Neural cell (in vitro differentiated cells): ENCODE data around the gene NCAPH2. TPM values are rescaled to one million over a fixed set of nuclear protein-coding genes. Genes with fewer than 3 reads are reported as not detected.

Source experiments
- H2AFZ ChIP-seq: fragments of 200-600, 300-800 bp; sonication (generic), shearing (Covaris generic); 2 replicates; pipeline ENCODE4 v1.6.0; 2014; ENCODE audit warnings: low read depth, mild to moderate bottlenecking, antibody characterized with exemption, low read length, moderate library complexity
- H3F3A ChIP-seq: fragments of 200-600 bp; shearing (Covaris generic); 2 replicates; pipeline ENCODE4 v1.6.1; 2016; ENCODE audit warnings: mild to moderate bottlenecking, moderate library complexity, mixed read lengths, antibody characterized with exemption, low read length; ENCODE audit not compliant: insufficient read depth, poor library complexity, severe bottlenecking
- H3K27ac ChIP-seq: fragments of 200-600, 300-800 bp; sonication (generic), shearing (Covaris generic); 2 replicates; pipeline ENCODE4 v1.5.1; 2014; ENCODE audit warnings: mild to moderate bottlenecking, low read length, moderate library complexity
- H3K27me3 ChIP-seq: fragments of 300-800, 200-600 bp; sonication (generic), shearing (Covaris generic); 2 replicates; pipeline ENCODE4 v1.6.0; 2014; ENCODE audit warnings: mild to moderate bottlenecking, low read depth, low read length, moderate library complexity; ENCODE audit not compliant: insufficient read depth
- H3K36me3 ChIP-seq: fragments of 300-800, 200-600 bp; sonication (generic), shearing (Covaris generic); 2 replicates; pipeline ENCODE4 v1.5.1; 2014; ENCODE audit warnings: mild to moderate bottlenecking, antibody characterized with exemption, low read length, moderate library complexity; ENCODE audit not compliant: insufficient read depth
- H3K4me2 ChIP-seq: fragments of 300-800, 200-600 bp; sonication (generic), shearing (Covaris generic); 2 replicates; pipeline ENCODE4 v1.6.0; 2014; ENCODE audit warnings: mild to moderate bottlenecking, low read length
- H3K4me3 ChIP-seq: fragments of 300-800, 200-600 bp; sonication (generic), shearing (Covaris generic); 2 replicates; pipeline ENCODE4 v1.5.1; 2014; ENCODE audit warnings: mild to moderate bottlenecking, low read length, moderate library complexity
- H3K79me2 ChIP-seq: fragments of 200-600 bp; shearing (Covaris generic); replicated peaks from 2 replicates; pipeline ENCODE4 v1.6.0; 2014; ENCODE audit warnings: mild to moderate bottlenecking, low read length, moderate library complexity; ENCODE audit not compliant: insufficient read depth
- H3K9ac ChIP-seq: fragments of 300-800, 200-600 bp; sonication (generic), shearing (Covaris generic); 2 replicates; pipeline ENCODE4 v1.6.1; 2016; ENCODE audit warnings: mild to moderate bottlenecking, low read length, mixed read lengths
- H3K9me2 ChIP-seq: fragments of 200-600 bp; shearing (Covaris generic); 2 replicates; pipeline ENCODE4 v1.6.1; 2016; ENCODE audit warnings: mild to moderate bottlenecking, low read length, mixed read lengths; ENCODE audit not compliant: insufficient read depth
- H3K9me3 ChIP-seq: fragments of 200-600, 300-800 bp; sonication (generic), shearing (Covaris generic); 2 replicates; pipeline ENCODE4 v1.6.1; 2016; ENCODE audit warnings: mild to moderate bottlenecking, mixed run types, low read length, moderate library complexity, mixed read lengths
- H4K20me1 ChIP-seq: fragments of 200-600 bp; shearing (Covaris generic); 2 replicates; pipeline ENCODE4 v1.6.1; 2016; ENCODE audit warnings: mild to moderate bottlenecking, mixed run types; ENCODE audit not compliant: insufficient read depth
- CTCF ChIP-seq: fragments of 450-650 bp; IDR thresholded peaks from 2 replicates; pipeline ENCODE4 v1.5.1; 2014; ENCODE audit warnings: antibody characterized with exemption, mild to moderate bottlenecking, moderate library complexity; ENCODE audit not compliant: poor library complexity, severe bottlenecking
- EP300 ChIP-seq: fragments of 450-650 bp; conservative IDR thresholded peaks from 2 replicates; pipeline ENCODE4 v1.6.1; 2014; ENCODE audit warnings: antibody characterized with exemption, mild to moderate bottlenecking, moderate library complexity; ENCODE audit not compliant: poor library complexity, severe bottlenecking
- EZH2 ChIP-seq: fragments of 200-600, 300-800 bp; shearing (Covaris generic), sonication (generic); IDR thresholded peaks from 2 replicates; pipeline ENCODE4 v1.6.1; 2014; ENCODE audit warnings: antibody characterized with exemption, low read length, borderline replicate concordance, mild to moderate bottlenecking; ENCODE audit not compliant: insufficient read depth, poor library complexity, severe bottlenecking
- MXI1 ChIP-seq: fragments of 450-650 bp; conservative IDR thresholded peaks from 2 replicates; pipeline ENCODE4 v1.6.1; 2014; ENCODE audit warnings: antibody characterized with exemption, mild to moderate bottlenecking; ENCODE audit not compliant: poor library complexity, severe bottlenecking
- POLR2AphosphoS5 ChIP-seq: IDR thresholded peaks from 2 replicates; pipeline ENCODE4 v1.6.1; 2012
- RAD21 ChIP-seq: fragments of 450-650 bp; conservative IDR thresholded peaks from 2 replicates; pipeline ENCODE4 v1.6.1; 2014; ENCODE audit warnings: antibody characterized with exemption, mild to moderate bottlenecking, moderate library complexity
- REST ChIP-seq: IDR thresholded peaks from 2 replicates; pipeline ENCODE4 v1.6.1; 2012; ENCODE audit warnings: borderline replicate concordance
- SMC3 ChIP-seq: fragments of 450-650 bp; conservative IDR thresholded peaks from 2 replicates; pipeline ENCODE4 v1.6.1; 2014; ENCODE audit warnings: antibody characterized with exemption, mild to moderate bottlenecking, moderate library complexity; ENCODE audit not compliant: poor library complexity
- TAF1 ChIP-seq: IDR thresholded peaks from 2 replicates; pipeline ENCODE4 v1.6.1; 2012; ENCODE audit warnings: low read depth
- polyA plus RNA-seq: library from polyadenylated mRNA; depleted of rRNA; stranded (reverse); fragments of >200 nt; gene quantifications from 2 replicates; pipeline ENCODE4 v1.2.3, GENCODE V29; 2014

Gene NCAPH2
- polyA plus RNA-seq, 1 donor from 2014 or later = 81.1 TPM

GRCh38 chr22:50569896-50570535, 62.0 kb downstream of the NCAPH2 start:
- TF ChIP-seq POLR2AphosphoS5 (no peak), MXI1 (no peak), EP300 (no peak), REST (no peak), CTCF (no peak), SMC3 (no peak), RAD21 (no peak), EZH2 (no peak), TAF1 (no peak)
- no peaks in the 10 kb centered on the region for H3K27me3 ChIP-seq
- no peaks in the 10 kb centered on the region for H3K9me3 ChIP-seq
- H4K20me1 ChIP-seq = no peaks in the 10 kb centered on the region
- peaks cover 4% of the 10 kb centered on the region for H3K36me3 ChIP-seq
- H3K9ac ChIP-seq = no peak overlapping the region
- no peak overlapping the region for H2AFZ ChIP-seq
- no peak overlapping the region for H3K4me2 ChIP-seq
- no peaks in the 10 kb centered on the region for H3F3A ChIP-seq
- H3K4me3 ChIP-seq = no peak overlapping the region
- H3K27ac ChIP-seq = no peak overlapping the region
- no peaks in the 10 kb centered on the region for H3K79me2 ChIP-seq
- no peaks in the 10 kb centered on the region for H3K9me2 ChIP-seq

- H3K79me2 ChIP-seq = no peaks in the 10 kb centered on the region
- no peaks in the 10 kb centered on the region for H3K9me3 ChIP-seq
- H3K36me3 ChIP-seq = peaks cover 4% of the 10 kb centered on the region
- no peaks in the 10 kb centered on the region for H3K27me3 ChIP-seq
- H3K27ac ChIP-seq = no peak overlapping the region
- no peak overlapping the region for H3K4me3 ChIP-seq
- H3K4me2 ChIP-seq = no peak overlapping the region
- H3F3A ChIP-seq = no peaks in the 10 kb centered on the region
- H2AFZ ChIP-seq = no peak overlapping the region
- H3K9me2 ChIP-seq = no peaks in the 10 kb centered on the region
- no peak overlapping the region for H3K9ac ChIP-seq
- TF ChIP-seq SMC3 (no peak), EP300 (no peak), MXI1 (no peak), CTCF (no peak), EZH2 (no peak), TAF1 (no peak), REST (no peak), RAD21 (no peak), POLR2AphosphoS5 (no peak)
- no peaks in the 10 kb centered on the region for H4K20me1 ChIP-seq
Observed at GRCh38 chr22:50570861-50571260, 62.8 kb downstream of the NCAPH2 start.
